ENCODE data around the gene CAD.

- TF ChIP-seq CTCF (IDR thresholded peaks at IDR 0.05; ENCODE audit: poor library complexity, severe bottlenecking) (no peak), POLR2AphosphoS5 (IDR thresholded peaks at IDR 0.05) (no peak), EP300 (conservative IDR thresholded peaks at IDR 0.05; ENCODE audit: poor library complexity, severe bottlenecking) (no peak), EZH2 (IDR thresholded peaks at IDR 0.05; ENCODE audit: borderline replicate concordance, insufficient read depth, low read length, poor library complexity, severe bottlenecking) (no peak), REST (IDR thresholded peaks at IDR 0.05; ENCODE audit: borderline replicate concordance) (no peak), RAD21 (conservative IDR thresholded peaks at IDR 0.05) (no peak)
These were observed 53.0 kb downstream of the CAD start for GRCh38 chr2:27270131-27270530.

Measured in neural cell (in vitro differentiated cells).